CD4-positive, alpha-beta T cell treated with Interleukin-21 for 1 hour (primary cell): ENCODE results near the gene SAA1.
A peak's percentile ranks its signal among the peaks of the same experiment; 100 is the strongest.
"Not testable (repeated sequence)": the region's sequence is repeated elsewhere in the genome, so short reads cannot be mapped to it uniquely, and the experiment has no call there.

Experiments used
- DNase-seq: peaks from one replicate; pipeline ENCODE4 v3.0.0-alpha.2; 2020

The SAA1 gene

GRCh38 chr11:18265949-18266348 lies at the start of gene SAA1:
Gene SAA1 (plus strand): TSS chr11:18266264. CDS start chr11:18266888, 624 bp downstream.
- no peak for DNase-seq

GRCh38 chr11:18221274-18221876 lies 44.7 kb upstream of the SAA1 start:
- no peak for DNase-seq

GRCh38 chr11:18222814-18223421 lies 43.1 kb upstream of the SAA1 start:
- no peak for DNase-seq

- no peak for DNase-seq
Observed at GRCh38 chr11:18223591-18224387, 42.3 kb upstream of the SAA1 start.

- DNase-seq: no peak
Observed at GRCh38 chr11:18225913-18226312, 40.2 kb upstream of the SAA1 start.

- DNase-seq: no peak
Observed at GRCh38 chr11:18229501-18229900, 36.6 kb upstream of the SAA1 start.

GRCh38 chr11:18230859-18231258 lies 35.2 kb upstream of the SAA1 start:
- DNase-seq: no peak

GRCh38 chr11:18233912-18234311 lies 32.2 kb upstream of the SAA1 start:
- DNase-seq: no peak

- no peak for DNase-seq
Observed at GRCh38 chr11:18235394-18236334, 30.4 kb upstream of the SAA1 start.

GRCh38 chr11:18236664-18237356 lies 29.3 kb upstream of the SAA1 start, which contains the start of gene SAA4:
Gene SAA4 (minus strand): TSS chr11:18236802. CDS start chr11:18235926, 876 bp downstream.
- no peak for DNase-seq

GRCh38 chr11:18239655-18240054 lies 26.4 kb upstream of the SAA1 start:
- DNase-seq: no peak

- peak; percentile 82 for DNase-seq
Observed at GRCh38 chr11:18243783-18244362, 22.2 kb upstream of the SAA1 start.

- no peak for DNase-seq
Observed at GRCh38 chr11:18245396-18245795, 20.7 kb upstream of the SAA1 start.

GRCh38 chr11:18246379-18247190 lies 19.5 kb upstream of the SAA1 start:
- peak; percentile 52 for DNase-seq

GRCh38 chr11:18247191-18247581 lies 18.9 kb upstream of the SAA1 start:
- DNase-seq: not testable (repeated sequence)

- DNase-seq: no peak
Observed at GRCh38 chr11:18248561-18248960, 17.5 kb upstream of the SAA1 start, which contains the start of gene SAA2. Gene SAA2 (minus strand): TSS chr11:18248668. CDS start chr11:18248011, 657 bp downstream.

GRCh38 chr11:18253233-18253632 lies 12.8 kb upstream of the SAA1 start:
- no peak for DNase-seq

GRCh38 chr11:18253778-18254338 lies 12.2 kb upstream of the SAA1 start:
- DNase-seq: no peak

- no peak for DNase-seq
Observed at GRCh38 chr11:18254781-18255361, 11.2 kb upstream of the SAA1 start.

- DNase-seq: no peak
Observed at GRCh38 chr11:18259259-18259658, 6.8 kb upstream of the SAA1 start.
